H9 (cell line): ENCODE data around the gene PRELID1. TPM values are rescaled to one million over a fixed set of nuclear protein-coding genes. Genes with fewer than 3 reads are reported as not detected.

Experiments
- DNase-seq: peaks from one replicate; pipeline ENCODE4 v3.0.0-alpha.2; 2017
- H2AFZ ChIP-seq: one replicate; pipeline ENCODE4 v1.6.1; 2013; ENCODE audit warnings: mild to moderate bottlenecking, low read length, control low read depth, moderate library complexity
- H2AK5ac ChIP-seq: 2 replicates; pipeline ENCODE4 v1.6.1; 2013; ENCODE audit warnings: low read length, control low read depth, mixed read lengths; ENCODE audit not compliant: insufficient read length
- H2BK120ac ChIP-seq: one replicate; pipeline ENCODE4 v1.6.1; 2013; ENCODE audit warnings: low read depth, mild to moderate bottlenecking, low read length, control low read depth, inconsistent platforms; ENCODE audit not compliant: poor library complexity, severe bottlenecking
- H2BK12ac ChIP-seq: 2 replicates; pipeline ENCODE4 v1.6.1; 2013; ENCODE audit warnings: low read length, control low read depth, mixed read lengths, low read depth; ENCODE audit not compliant: insufficient read length
- H2BK15ac ChIP-seq: 2 replicates; pipeline ENCODE4 v1.6.1; 2013; ENCODE audit warnings: low read depth, low read length, control low read depth
- H2BK20ac ChIP-seq: one replicate; pipeline ENCODE4 v1.6.1; 2013; ENCODE audit warnings: low read depth, mild to moderate bottlenecking, low read length, control low read depth, inconsistent platforms; ENCODE audit not compliant: poor library complexity, severe bottlenecking
- H2BK5ac ChIP-seq: 2 replicates; pipeline ENCODE4 v1.6.1; 2013; ENCODE audit warnings: low read length, control low read depth, mixed read lengths; ENCODE audit not compliant: insufficient read length
- H3K14ac ChIP-seq: 2 replicates; pipeline ENCODE4 v1.6.1; 2013; ENCODE audit warnings: low read length, control low read depth; ENCODE audit not compliant: insufficient read depth
- H3K18ac ChIP-seq: 2 replicates; pipeline ENCODE4 v1.6.1; 2013; ENCODE audit warnings: low read depth, mild to moderate bottlenecking, mixed read lengths, low read length, control low read depth; ENCODE audit not compliant: insufficient read length
- H3K23ac ChIP-seq: 2 replicates; pipeline ENCODE4 v1.6.1; 2013; ENCODE audit warnings: low read length, control low read depth, mixed read lengths, low read depth; ENCODE audit not compliant: insufficient read length
- H3K23me2 ChIP-seq: 2 replicates; pipeline ENCODE4 v1.6.1; 2013; ENCODE audit warnings: low read depth, mild to moderate bottlenecking, mixed read lengths, low read length, control low read depth; ENCODE audit not compliant: insufficient read length, poor library complexity, severe bottlenecking
- H3K27ac ChIP-seq: 2 replicates; pipeline ENCODE4 v1.5.1; 2013; ENCODE audit warnings: low read length, control low read depth, mixed read lengths, low read depth; ENCODE audit not compliant: insufficient read length
- H3K27me3 ChIP-seq: 2 replicates; pipeline ENCODE4 v1.6.1; 2013; ENCODE audit warnings: low read length, control low read depth, inconsistent platforms; ENCODE audit not compliant: insufficient read depth
- H3K4ac ChIP-seq: 2 replicates; pipeline ENCODE4 v1.6.1; 2013; ENCODE audit warnings: low read depth, mild to moderate bottlenecking, control low read depth, inconsistent platforms, low read length, moderate library complexity
- H3K4me1 ChIP-seq: 2 replicates; pipeline ENCODE4 v1.6.1; 2013; ENCODE audit warnings: low read length, control low read depth, inconsistent platforms; ENCODE audit not compliant: insufficient read depth
- H3K4me2 ChIP-seq: 2 replicates; pipeline ENCODE4 v1.6.1; 2013; ENCODE audit warnings: low read length, control low read depth, mixed read lengths; ENCODE audit not compliant: insufficient read length, insufficient read depth
- H3K56ac ChIP-seq: 2 replicates; pipeline ENCODE4 v1.6.1; 2013; ENCODE audit warnings: low read depth, mild to moderate bottlenecking, mixed read lengths, low read length, control low read depth; ENCODE audit not compliant: insufficient read length
- H3K79me1 ChIP-seq: 2 replicates; pipeline ENCODE4 v1.6.1; 2013; ENCODE audit warnings: low read depth, mild to moderate bottlenecking, moderate library complexity, low read length, control low read depth, inconsistent platforms; ENCODE audit not compliant: insufficient read depth, poor library complexity, severe bottlenecking
- H3K79me2 ChIP-seq: 2 replicates; pipeline ENCODE4 v1.6.1; 2013; ENCODE audit warnings: low read length, control low read depth, inconsistent platforms; ENCODE audit not compliant: insufficient read depth
- H3K9ac ChIP-seq: 2 replicates; pipeline ENCODE4 v1.6.1; 2013; ENCODE audit warnings: low read length, control low read depth, mixed read lengths; ENCODE audit not compliant: insufficient read length; ENCODE audit errors: extremely low read depth
- H3K9me3 ChIP-seq: one replicate; pipeline ENCODE4 v1.6.1; 2013; ENCODE audit warnings: low read depth, low read length, inconsistent platforms; ENCODE audit not compliant: control insufficient read depth
- H3T11ph ChIP-seq: one replicate; pipeline ENCODE4 v1.6.1; 2013; ENCODE audit warnings: mild to moderate bottlenecking, low read length, control low read depth, inconsistent platforms
- H4K20me1 ChIP-seq: one replicate; pipeline ENCODE4 v1.6.1; 2013; ENCODE audit not compliant: control insufficient read depth, insufficient read length, insufficient read depth
- H4K5ac ChIP-seq: 2 replicates; pipeline ENCODE4 v1.6.1; 2013; ENCODE audit warnings: low read depth, mild to moderate bottlenecking, mixed read lengths, low read length, control low read depth; ENCODE audit not compliant: insufficient read length
- H4K8ac ChIP-seq: replicated peaks from 2 replicates; pipeline ENCODE4 v1.6.1; 2013; ENCODE audit warnings: low read length, control low read depth, mixed read lengths, low read depth; ENCODE audit not compliant: insufficient read length
- H4K91ac ChIP-seq: 2 replicates; pipeline ENCODE4 v1.6.1; 2013; ENCODE audit warnings: low read depth, mild to moderate bottlenecking, moderate library complexity, mixed read lengths, low read length, control low read depth; ENCODE audit not compliant: insufficient read length
- H3K27ac Mint-ChIP-seq, 3 experiments: 2 replicates in 2 of 3; 3 replicates in 1 of 3; pipeline ENCODE4 v1.8.0; 2020 to 2021; ENCODE audit warnings: mixed read lengths in 3 of 3, mild to moderate bottlenecking in 1 of 3, moderate library complexity in 1 of 3
- H3K27me3 Mint-ChIP-seq: 2 replicates; pipeline ENCODE4 v1.8.0; 2021; ENCODE audit warnings: low read depth, mild to moderate bottlenecking, moderate library complexity, mixed read lengths
- H3K36me3 Mint-ChIP-seq, 3 experiments: 2 replicates in 2 of 3; 3 replicates in 1 of 3; pipeline ENCODE4 v1.8.0; 2020 to 2021; ENCODE audit warnings: low read depth in 3 of 3, mixed read lengths in 3 of 3; ENCODE audit not compliant: insufficient read depth in 1 of 3
- H3K4me1 Mint-ChIP-seq, 2 experiments: 2 replicates each; pipeline ENCODE4 v1.8.0; 2020; ENCODE audit warnings: mixed read lengths in 2 of 2
- H3K4me3 Mint-ChIP-seq, 2 experiments: 2 replicates in 1 of 2; 3 replicates in 1 of 2; pipeline ENCODE4 v1.8.0; 2020 to 2021; ENCODE audit warnings: mild to moderate bottlenecking in 2 of 2, mixed read lengths in 2 of 2, moderate library complexity in 1 of 2
- H3K9me3 Mint-ChIP-seq, 2 experiments: 2 replicates in 1 of 2; 3 replicates in 1 of 2; pipeline ENCODE4 v1.8.0; 2020; ENCODE audit warnings: mild to moderate bottlenecking in 2 of 2, mixed read lengths in 2 of 2, moderate library complexity in 1 of 2
- CTCF ChIP-seq: fragments of 200-600 bp; sonication (generic); conservative IDR thresholded peaks from 3 replicates; pipeline ENCODE4 v1.8.0; 2021; ENCODE audit warnings: antibody characterized with exemption, mild to moderate bottlenecking
- WGBS: extraction: QIAGEN DNeasy Blood & Tissue Kit; methylation state at CpG from one replicate; pipeline ENCODE4 v1.1.7; 2013; ENCODE audit warnings: missing lambda C conversion rate, low lambda C conversion rate, mixed read lengths; ENCODE audit not compliant: insufficient read length; ENCODE audit errors: extremely low coverage; 5-methylcytosine and 5-hydroxymethylcytosine counted together
- total RNA-seq: library from RNA; stranded (reverse); gene quantifications from 2 replicates; pipeline ENCODE4 v1.2.1, GENCODE V29; 2021

The PRELID1 gene
- total RNA-seq, 1 experiment from 2014 or later: 213 TPM

DNA sequence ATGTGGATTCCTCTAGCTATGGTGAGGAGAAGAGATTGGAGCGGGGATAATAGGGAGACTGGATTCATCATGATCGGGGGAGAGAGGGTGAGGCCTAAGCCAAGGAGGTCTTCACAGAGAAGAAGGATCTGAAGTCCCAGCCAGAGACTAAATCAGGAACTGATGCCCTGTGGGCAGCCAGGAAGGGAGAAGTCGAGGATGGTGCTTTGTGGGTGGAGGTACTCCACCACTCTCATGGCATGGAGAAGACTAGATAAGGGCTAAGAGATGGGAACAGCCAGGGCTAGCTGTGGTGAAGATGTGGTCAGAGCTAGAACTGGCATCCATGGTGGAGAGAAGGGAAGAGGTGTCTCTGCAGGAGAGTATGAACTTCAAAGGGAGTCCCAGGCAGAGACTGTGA, 51.1 kb downstream of the PRELID1 start:
- Mint-ChIP-seq H3K4me1 (peaks cover 14 to 19% of the 10 kb centered on the region in 2 experiments), H3K4me3 (no peak overlapping the region; a peak in 1 of 5 replicates), H3K27ac (no peak overlapping the region), H3K27me3 (peaks cover 47% of the 10 kb centered on the region), H3K9me3 (peaks cover 3 to 4% of the 10 kb centered on the region in 2 experiments; a peak in 4 of 5 replicates), H3K36me3 (peaks cover 2 to 5% (median 3%) of the 10 kb centered on the region in 3 experiments; a peak in 5 of 7 replicates)
- H3K27ac ChIP-seq: no peak overlapping the region
- no peak for DNase-seq
- TF ChIP-seq CTCF: no peak
- H2AK5ac ChIP-seq: no peak overlapping the region
- no peak overlapping the region for H4K91ac ChIP-seq
- peaks cover 3% of the 10 kb centered on the region; the same call in 1 of the 2 replicates for H3K4me1 ChIP-seq
- no peak overlapping the region for H3K23ac ChIP-seq
- H3K23me2 ChIP-seq: peaks cover 7% of the 10 kb centered on the region
- H3K4ac ChIP-seq: no peak overlapping the region
- no peak overlapping the region for H3K4me2 ChIP-seq
- peaks cover 4% of the 10 kb centered on the region for H3K79me1 ChIP-seq
- no peaks in the 10 kb centered on the region for H3K9me3 ChIP-seq
- no peak overlapping the region for H2AFZ ChIP-seq
- H3K27me3 ChIP-seq: no peaks in the 10 kb centered on the region
- no peak overlapping the region for H3K14ac ChIP-seq
- H2BK20ac ChIP-seq: no peak overlapping the region
- H4K8ac ChIP-seq: no peak overlapping the region
- no peak overlapping the region for H3K9ac ChIP-seq
- H2BK15ac ChIP-seq: no peak overlapping the region
- no peak overlapping the region for H2BK12ac ChIP-seq
- H3K56ac ChIP-seq: no peak overlapping the region
- no peak overlapping the region for H2BK120ac ChIP-seq
- no peak overlapping the region for H4K5ac ChIP-seq
- no peak overlapping the region for H2BK5ac ChIP-seq
- WGBS: no CpG with 5 or more reads among the region's 3 CpGs
- H3K79me2 ChIP-seq: peaks cover 13% of the 10 kb centered on the region
- H3K18ac ChIP-seq: no peak overlapping the region
- no peaks in the 10 kb centered on the region for H4K20me1 ChIP-seq
- H3T11ph ChIP-seq: no peak overlapping the region
